Duodenal mucosa (tissue), 2 donors: ENCODE data around the gene NAA60.
A peak's percentile ranks its signal among the peaks of the same experiment; 100 is the strongest.
"Not testable (repeated sequence)": the region's sequence is repeated elsewhere in the genome, so short reads cannot be mapped to it uniquely, and the experiment has no call there.

ENCODE experiments used
- H3K27ac ChIP-seq: one replicate; pipeline ENCODE4 v1.7.0; 2013; ENCODE audit warnings: low read depth, low read length
- H3K27me3 ChIP-seq, 2 donors: one replicate each; pipeline ENCODE4 v1.7.0; 2013; ENCODE audit warnings: low read length in 2 of 2, control low read depth in 1 of 2; ENCODE audit not compliant: insufficient read depth in 2 of 2, control insufficient read depth in 1 of 2
- H3K36me3 ChIP-seq, 2 donors: one replicate each; pipeline ENCODE4 v1.7.0; 2013; ENCODE audit warnings: low read length in 2 of 2, control low read depth in 1 of 2; ENCODE audit not compliant: insufficient read depth in 2 of 2, control insufficient read depth in 1 of 2
- H3K4me1 ChIP-seq, 2 donors: one replicate each; pipeline ENCODE4 v1.7.0; 2013; ENCODE audit warnings: low read length in 2 of 2, control low read depth in 1 of 2; ENCODE audit not compliant: insufficient read depth in 2 of 2, control insufficient read depth in 1 of 2
- H3K4me3 ChIP-seq, 2 donors: one replicate each; pipeline ENCODE4 v1.7.0; 2013; ENCODE audit warnings: low read length in 2 of 2, low read depth in 1 of 2
- H3K9ac ChIP-seq, 2 donors: one replicate each; pipeline ENCODE4 v1.7.0; 2013; ENCODE audit warnings: low read length in 2 of 2, low read depth in 1 of 2
- H3K9me3 ChIP-seq, 2 donors: one replicate each; pipeline ENCODE4 v1.7.0; 2013; ENCODE audit warnings: low read length in 2 of 2, control low read depth in 1 of 2; ENCODE audit not compliant: control insufficient read depth in 1 of 2

Gene NAA60

DNA sequence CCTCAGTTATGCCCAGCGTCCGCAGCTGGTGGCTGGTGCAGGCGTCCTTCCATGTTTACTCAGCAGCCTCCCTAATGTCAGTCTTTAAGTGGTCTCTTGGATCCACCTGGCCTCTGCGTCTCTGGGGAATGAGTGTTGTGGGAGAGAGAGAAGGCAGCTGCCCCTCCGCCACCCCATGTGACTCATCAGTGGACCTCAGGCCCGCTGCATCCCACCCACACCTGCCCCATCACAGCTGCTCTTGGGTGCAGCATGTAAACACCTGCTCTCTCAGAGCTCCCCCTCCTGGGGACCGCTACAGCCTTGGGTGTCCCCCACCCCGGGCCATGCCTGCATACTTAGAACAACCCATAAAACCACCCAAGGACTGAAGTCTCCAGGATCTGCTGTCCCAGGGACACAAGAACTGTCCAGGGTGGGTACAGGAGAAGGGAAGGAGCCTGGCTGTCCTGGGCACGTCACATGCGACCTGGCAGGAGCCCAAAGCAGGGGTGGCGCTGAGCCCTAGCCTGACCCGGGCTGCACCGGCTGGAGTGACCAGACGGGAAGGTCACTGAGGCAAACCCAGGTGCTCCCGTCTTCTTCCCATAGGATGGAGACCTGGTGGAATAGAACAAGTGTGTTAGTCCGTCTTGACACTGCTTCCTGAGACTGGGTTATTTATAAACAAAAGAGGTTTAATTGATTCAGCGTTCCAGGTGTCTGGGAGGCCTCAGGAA is 47.6 kb downstream of the NAA60 start:
- Histone ChIP-seq H3K9me3 (no peaks in the 10 kb centered on the region), H3K27me3 (no peaks in the 10 kb centered on the region), H3K4me1 (peaks cover 0 to 4% of the 10 kb centered on the region in 2 donors), H3K4me3 (no peak overlapping the region), H3K27ac (no peak overlapping the region), H3K36me3 (peaks cover 3 to 16% of the 10 kb centered on the region in 2 donors), H3K9ac (no peak overlapping the region)

DNA sequence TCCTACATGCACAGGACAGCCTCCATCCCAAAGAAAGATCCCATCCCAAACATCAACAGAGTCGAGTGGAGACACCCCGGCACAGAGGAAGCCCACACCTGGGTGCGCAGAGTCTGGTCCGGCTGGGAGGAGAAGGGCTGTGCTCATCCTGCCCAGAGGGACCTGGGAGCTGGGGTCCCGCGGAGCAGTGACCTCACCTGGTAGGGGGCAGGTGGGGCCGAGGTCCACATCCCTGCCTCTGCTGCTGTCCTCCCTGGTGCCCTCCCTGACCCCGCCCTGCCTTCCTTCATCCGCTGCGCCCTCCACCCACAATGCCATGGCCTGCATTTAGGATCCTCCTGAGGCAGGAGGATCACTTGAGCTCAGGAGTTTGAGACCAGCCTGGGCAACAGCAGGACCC is 48.9 kb downstream of the NAA60 start:
- no peaks in the 10 kb centered on the region for H3K9me3 ChIP-seq
- no peak overlapping the region for H3K27ac ChIP-seq
- H3K36me3 ChIP-seq = peaks cover 0 to 6% of the 10 kb centered on the region in 2 donors
- H3K27me3 ChIP-seq = no peaks in the 10 kb centered on the region
- no peak overlapping the region for H3K9ac ChIP-seq
- H3K4me1 ChIP-seq = peaks cover 0 to 4% of the 10 kb centered on the region in 2 donors
- no peak overlapping the region for H3K4me3 ChIP-seq

DNA sequence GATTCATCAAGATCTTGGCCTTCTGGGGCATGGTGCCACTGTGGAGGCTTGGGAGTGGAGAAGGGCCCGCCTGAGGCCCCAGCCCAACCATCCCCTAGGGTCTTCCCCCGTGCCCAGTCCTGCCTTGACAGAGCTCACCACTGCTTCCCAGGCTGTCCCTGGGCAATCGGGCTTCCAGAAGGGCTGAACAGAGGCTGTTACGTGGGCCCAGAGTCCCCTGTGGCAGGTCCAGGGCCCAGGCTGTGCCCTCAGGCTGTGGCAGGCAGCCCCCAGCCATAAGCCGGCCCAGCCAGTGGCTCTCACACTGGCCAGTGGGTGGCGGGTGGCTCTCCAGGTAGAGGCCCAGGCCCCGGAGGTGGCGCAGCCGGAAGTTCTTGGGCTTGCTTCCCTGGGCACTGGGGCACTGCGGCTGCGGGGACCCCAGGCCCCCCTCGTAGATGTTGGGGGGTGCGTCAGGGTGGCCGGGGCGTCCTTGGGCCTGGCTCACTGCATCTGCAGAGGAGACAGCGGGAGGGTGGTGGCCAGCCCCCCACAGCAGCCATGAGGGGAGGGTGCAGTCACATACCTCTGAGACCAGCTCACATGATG is 51.0 kb downstream of the NAA60 start:
- Histone ChIP-seq H3K36me3 (no peaks in the 10 kb centered on the region), H3K9ac (no peak overlapping the region), H3K4me1 (peaks cover 0 to 4% of the 10 kb centered on the region in 2 donors), H3K9me3 (no peaks in the 10 kb centered on the region), H3K27ac (no peak overlapping the region), H3K4me3 (no peak overlapping the region), H3K27me3 (no peaks in the 10 kb centered on the region)

DNA sequence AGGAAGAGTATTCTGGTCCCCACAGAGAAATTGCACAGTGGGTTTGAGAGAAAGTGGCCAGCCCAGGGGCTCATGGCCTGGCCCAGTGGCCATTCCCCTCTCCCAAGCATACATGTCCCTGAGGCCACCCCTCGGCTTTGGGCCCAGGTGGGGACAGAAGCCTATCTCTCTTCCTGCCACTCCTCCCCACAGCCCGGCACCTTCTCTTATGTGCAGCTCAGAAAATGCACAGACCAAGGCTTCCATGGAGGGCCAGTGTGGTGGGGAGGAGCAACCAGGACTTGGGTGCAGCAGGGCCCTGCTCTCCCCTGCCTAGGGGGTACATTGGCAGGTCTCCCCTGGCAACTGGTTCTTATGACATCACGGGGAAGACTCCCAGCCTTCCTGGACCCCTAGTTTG is 51.7 kb downstream of the NAA60 start, which contains the start of gene C16orf90:
Gene C16orf90, minus strand, starts transcription at position 314 of the 400 bp plus-strand sequence. Its CDS starts 68 bp downstream, at position 246.
- Histone ChIP-seq H3K4me3 (no peak within 1 kb of the TSS), H3K9me3 (no peaks in the 10 kb centered on the region), H3K27ac (no peak within 1 kb of the TSS), H3K9ac (no peak within 1 kb of the TSS), H3K27me3 (no peaks in the 10 kb centered on the region), H3K4me1 (peaks cover 0 to 4% of the 10 kb centered on the region in 2 donors), H3K36me3 (no peaks in the 10 kb centered on the region)

DNA sequence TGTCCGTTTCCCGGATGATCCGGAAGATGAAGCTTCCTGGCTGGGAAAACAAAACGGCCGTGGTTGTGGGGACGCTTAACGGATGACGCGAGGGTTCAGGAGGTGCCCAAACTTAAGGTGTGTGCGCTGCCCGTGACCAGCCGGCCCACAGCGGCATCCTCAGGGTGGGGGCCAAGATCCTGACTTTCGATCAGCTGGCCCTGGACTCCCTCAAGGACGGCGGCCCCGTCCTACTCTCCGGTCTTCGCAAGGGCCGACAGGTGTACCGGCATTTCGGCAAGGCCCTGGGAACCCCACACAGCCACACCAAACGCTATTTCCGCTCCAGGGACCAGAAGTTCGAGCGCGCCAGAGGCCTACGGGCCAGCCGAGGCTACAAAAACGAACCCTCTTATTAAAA is 52.9 kb downstream of the NAA60 start:
- Histone ChIP-seq H3K4me1 (peaks cover 0 to 1% of the 10 kb centered on the region in 2 donors), H3K27me3 (no peaks in the 10 kb centered on the region), H3K36me3 (no peaks in the 10 kb centered on the region), H3K4me3 (no peak overlapping the region), H3K27ac (no peak overlapping the region), H3K9ac (no peak overlapping the region), H3K9me3 (no peaks in the 10 kb centered on the region)

DNA sequence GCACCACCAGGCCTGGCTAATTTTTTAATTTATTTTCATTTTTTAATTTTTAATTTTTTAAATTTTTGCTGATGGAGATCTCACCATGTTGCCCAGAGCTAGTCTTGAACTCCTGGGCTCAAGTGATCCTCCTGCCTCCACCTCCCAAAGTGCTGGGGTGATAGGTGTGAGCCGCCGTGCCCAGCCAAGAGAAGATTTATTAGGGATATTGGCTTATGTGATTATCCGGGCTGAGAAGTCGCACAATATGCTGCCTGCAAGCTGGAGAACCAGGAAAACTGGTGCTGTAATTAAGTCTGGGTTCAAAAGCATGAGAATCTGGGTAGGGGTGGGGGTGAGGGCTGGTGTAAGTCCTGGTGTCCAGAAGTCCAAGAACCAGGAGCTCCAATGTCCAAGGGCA is 54.3 kb downstream of the NAA60 start:
- Histone ChIP-seq H3K4me3 (no peak overlapping the region), H3K9ac (no peak overlapping the region), H3K36me3 (no peaks in the 10 kb centered on the region)

DNA sequence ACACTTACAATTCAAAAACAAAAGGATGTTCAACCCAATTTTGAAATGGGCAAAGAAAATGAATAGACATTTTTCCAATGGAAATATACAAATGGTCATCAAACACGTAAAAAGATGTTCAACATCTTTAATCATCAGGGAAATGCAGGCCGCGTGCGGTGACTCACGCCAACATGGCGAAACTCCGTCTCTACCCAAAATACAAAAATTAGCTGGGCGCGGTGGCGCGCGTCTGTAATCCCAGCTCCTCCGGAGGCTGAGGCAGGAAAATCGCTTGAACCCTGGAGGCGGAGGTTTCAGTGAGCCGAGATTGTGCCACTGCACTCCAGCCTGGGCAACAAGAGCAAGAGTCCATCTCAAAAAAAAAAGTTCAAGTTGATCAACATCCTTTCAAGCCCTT is 55.5 kb downstream of the NAA60 start:
- no peak overlapping the region for H3K9ac ChIP-seq
- H3K4me3 ChIP-seq = no peak overlapping the region
- H3K27me3 ChIP-seq = no peaks in the 10 kb centered on the region
- no peaks in the 10 kb centered on the region for H3K9me3 ChIP-seq
- H3K36me3 ChIP-seq = no peaks in the 10 kb centered on the region
- H3K4me1 ChIP-seq = peaks cover 5 to 10% of the 10 kb centered on the region in 2 donors
- H3K27ac ChIP-seq = no peak overlapping the region

More for the DNA sequence above, 54.3 kb downstream of the NAA60 start:
- Histone ChIP-seq H3K27ac (no peak overlapping the region), H3K9me3 (no peaks in the 10 kb centered on the region), H3K4me1 (peaks cover 5 to 10% of the 10 kb centered on the region in 2 donors), H3K27me3 (no peaks in the 10 kb centered on the region)

DNA sequence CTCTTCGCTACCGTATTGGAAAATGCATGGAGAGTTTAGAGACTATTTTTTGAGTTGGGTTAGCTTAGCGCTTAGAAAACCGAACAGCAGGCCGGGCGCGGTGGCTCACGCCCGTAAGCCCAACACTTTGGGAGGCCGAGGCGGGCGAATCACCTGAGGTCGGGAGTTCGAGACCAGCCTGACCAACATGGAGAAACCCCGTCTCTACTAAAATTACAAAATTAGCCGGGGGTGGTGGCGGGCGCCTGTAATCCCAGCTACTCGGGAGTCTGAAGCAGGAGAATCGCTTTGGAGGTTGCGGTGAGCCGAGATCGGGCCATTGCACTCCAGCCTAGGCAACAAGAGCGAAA is 57.9 kb downstream of the NAA60 start:
- peak overlapping the region; percentile 89 to 93 for H3K4me3 ChIP-seq
- not testable (repeated sequence) for H3K27me3 ChIP-seq, H3K9me3 ChIP-seq, H3K27ac ChIP-seq, H3K36me3 ChIP-seq, H3K4me1 ChIP-seq
- H3K9ac ChIP-seq = peak overlapping the region; percentile 67 to 74

DNA sequence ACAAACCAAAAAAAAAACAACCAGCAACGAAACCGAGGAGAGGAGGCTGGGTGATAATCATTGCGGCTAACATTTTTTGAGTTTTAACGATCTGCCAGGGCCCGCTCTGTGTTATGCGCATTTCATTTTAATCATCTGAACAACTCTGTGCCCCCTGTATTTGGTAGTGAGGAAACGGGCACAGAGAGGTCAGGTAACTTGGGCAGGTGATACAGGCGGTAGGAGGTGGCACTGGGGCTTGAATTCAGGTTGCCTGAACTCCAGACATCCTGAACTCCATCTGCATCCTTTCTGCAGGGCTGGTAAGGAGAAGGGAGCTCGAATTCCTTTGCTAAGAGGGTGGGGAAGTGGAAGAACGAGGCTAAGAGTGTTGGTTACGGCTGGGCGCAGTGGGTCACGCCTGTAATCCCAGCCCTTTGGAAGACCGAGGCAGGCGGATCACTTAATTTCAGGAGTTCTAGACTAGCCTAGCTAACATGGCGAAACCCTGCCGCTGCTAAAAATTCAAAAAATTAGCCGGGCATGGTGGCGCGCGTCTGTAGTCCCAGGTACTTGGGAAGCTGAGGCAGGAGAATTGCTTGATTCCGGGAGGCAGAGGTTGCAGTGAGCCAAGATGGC is 58.4 kb downstream of the NAA60 start:
- no peaks in the 10 kb centered on the region for H3K36me3 ChIP-seq
- H3K9ac ChIP-seq = peak overlapping the region in 1 of 2 donors; percentile 74
- no peaks in the 10 kb centered on the region for H3K9me3 ChIP-seq
- no peak overlapping the region for H3K27ac ChIP-seq
- no peaks in the 10 kb centered on the region for H3K27me3 ChIP-seq
- peaks cover 5 to 10% of the 10 kb centered on the region in 2 donors for H3K4me1 ChIP-seq
- H3K4me3 ChIP-seq = peak overlapping the region; percentile 89 to 93

DNA sequence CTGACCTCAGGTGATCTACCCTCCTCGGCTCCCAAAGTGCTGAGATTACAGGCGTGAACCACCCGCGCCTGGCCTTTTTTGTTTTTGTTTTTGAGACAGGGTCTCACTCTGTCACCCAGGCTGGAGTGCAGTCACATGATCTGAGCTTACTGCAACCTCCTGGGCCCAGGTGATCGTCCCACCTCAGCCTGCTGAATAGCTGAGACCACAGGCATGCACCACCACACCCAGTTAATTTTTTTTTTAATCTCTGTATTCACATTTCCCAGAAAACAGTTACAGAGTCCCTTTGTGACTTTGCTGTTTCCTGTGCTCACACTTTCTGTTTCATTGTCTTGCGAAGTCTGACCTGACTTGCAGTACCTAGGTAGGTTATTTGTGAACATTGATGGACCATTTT is 60.0 kb downstream of the NAA60 start:
- Histone ChIP-seq H3K9me3 (no peaks in the 10 kb centered on the region), H3K27ac (no peak overlapping the region), H3K27me3 (no peaks in the 10 kb centered on the region), H3K36me3 (peaks cover 4 to 9% of the 10 kb centered on the region in 2 donors), H3K4me1 (peaks cover 5 to 10% of the 10 kb centered on the region in 2 donors), H3K4me3 (no peak overlapping the region), H3K9ac (no peak overlapping the region)
